ENCODE data around the gene FRMD4A. TPM values are rescaled to one million over a fixed set of nuclear protein-coding genes. Genes with fewer than 3 reads are reported as not detected.
A peak's percentile ranks its signal among the peaks of the same experiment; 100 is the strongest.

Gene FRMD4A
- total and polyA plus RNA-seq, 12 donors, result 9.1 to 29.6 (median 14.6) TPM

DNA sequence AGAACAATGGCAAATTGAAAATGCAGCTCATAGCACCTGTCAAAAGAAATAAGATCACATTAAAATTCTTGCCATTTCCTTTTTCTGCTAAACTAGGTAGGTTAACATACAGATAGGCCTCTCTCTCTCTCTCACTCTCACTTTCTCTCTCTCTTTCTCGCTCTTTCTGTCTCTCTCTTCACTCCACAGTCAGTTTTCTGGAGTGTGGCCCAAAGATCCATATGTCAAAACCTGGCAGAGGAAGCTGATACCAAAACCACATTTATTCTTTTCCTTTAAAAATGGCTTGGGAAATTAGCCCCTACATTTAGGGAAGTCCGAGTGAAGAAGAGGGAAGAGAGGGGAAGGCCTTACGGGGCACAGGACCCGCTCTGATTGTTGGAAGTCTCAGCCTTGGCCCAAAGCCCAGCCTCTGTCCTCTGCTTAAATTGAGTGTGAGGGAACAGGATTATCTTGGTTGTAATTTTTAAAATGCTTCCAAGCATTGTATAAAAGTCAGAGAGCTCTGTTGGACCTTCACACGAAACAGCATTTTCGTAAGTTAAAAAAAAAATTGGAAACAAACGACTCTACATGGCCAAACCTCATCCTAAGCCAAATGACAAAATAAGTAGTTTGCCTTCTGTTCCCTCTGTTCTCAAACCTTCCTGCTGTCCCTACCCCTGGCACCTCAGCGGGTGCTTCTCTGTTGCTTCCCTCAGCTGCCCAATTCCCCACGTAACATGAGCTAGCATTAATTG, 83.2 kb downstream of the FRMD4A start:
- no peak overlapping the region for H3K27ac ChIP-seq
- no peaks in the 10 kb centered on the region for H3K27me3 ChIP-seq
- 54 to 62% (median 56%) methylated on average over 9 of the region's 9 CpGs for WGBS, 4 donors
- no peaks in the 10 kb centered on the region for H3K36me3 ChIP-seq (replicated peaks in 1 of 2)
- no peak for TF ChIP-seq POLR2A (IDR thresholded peaks at IDR 0.05)
- TF ChIP-seq, protein P1, sequence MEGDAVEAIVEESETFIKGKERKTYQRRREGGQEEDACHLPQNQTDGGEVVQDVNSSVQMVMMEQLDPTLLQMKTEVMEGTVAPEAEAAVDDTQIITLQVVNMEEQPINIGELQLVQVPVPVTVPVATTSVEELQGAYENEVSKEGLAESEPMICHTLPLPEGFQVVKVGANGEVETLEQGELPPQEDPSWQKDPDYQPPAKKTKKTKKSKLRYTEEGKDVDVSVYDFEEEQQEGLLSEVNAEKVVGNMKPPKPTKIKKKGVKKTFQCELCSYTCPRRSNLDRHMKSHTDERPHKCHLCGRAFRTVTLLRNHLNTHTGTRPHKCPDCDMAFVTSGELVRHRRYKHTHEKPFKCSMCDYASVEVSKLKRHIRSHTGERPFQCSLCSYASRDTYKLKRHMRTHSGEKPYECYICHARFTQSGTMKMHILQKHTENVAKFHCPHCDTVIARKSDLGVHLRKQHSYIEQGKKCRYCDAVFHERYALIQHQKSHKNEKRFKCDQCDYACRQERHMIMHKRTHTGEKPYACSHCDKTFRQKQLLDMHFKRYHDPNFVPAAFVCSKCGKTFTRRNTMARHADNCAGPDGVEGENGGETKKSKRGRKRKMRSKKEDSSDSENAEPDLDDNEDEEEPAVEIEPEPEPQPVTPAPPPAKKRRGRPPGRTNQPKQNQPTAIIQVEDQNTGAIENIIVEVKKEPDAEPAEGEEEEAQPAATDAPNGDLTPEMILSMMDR (IDR thresholded peaks at IDR 0.05), result no peak
- H3K4me3 ChIP-seq, result no peak overlapping the region
- no peaks in the 10 kb centered on the region for H3K9me3 ChIP-seq (replicated peaks in 1 of 3)
- DNase-seq, result peak in 2 of 7 donors; percentile 3 to 16
- H3K4me1 ChIP-seq (replicated peaks in 1 of 2), result no peaks in the 10 kb centered on the region
- intact Hi-C loops (cut with DNase I), result no loop called here

DNA sequence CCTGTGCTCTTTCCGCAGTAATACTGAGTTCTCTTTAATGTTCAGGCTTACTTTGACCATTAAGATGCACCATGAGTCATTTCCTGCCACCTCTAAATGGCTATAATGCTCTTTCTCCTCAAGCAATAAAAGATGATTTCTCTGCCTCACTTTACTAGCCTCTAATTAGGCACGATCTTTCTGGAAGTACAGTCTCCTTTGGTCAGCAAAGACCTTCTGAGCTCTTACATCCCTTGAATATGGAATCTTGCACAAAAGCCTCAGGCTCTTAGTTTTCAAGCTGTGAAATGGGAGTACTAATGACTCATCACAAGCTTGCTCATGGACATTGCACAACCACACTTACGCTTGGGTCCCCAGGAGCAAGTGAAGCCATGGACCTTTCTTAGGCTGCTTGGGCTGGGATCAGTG, 85.9 kb downstream of the FRMD4A start:
- no peak for DNase-seq
- H3K27ac ChIP-seq, result no peak overlapping the region
- no peak for TF ChIP-seq POLR2A (IDR thresholded peaks at IDR 0.05)
- TF ChIP-seq, protein P1 (IDR thresholded peaks at IDR 0.05), result no peak
- intact Hi-C loops (cut with DNase I), result no loop called here
- WGBS, 4 donors, result 83 to 94% (median 83%) methylated on average over 3 of the region's 3 CpGs
- no peaks in the 10 kb centered on the region for H3K36me3 ChIP-seq (replicated peaks in 1 of 2)
- no peaks in the 10 kb centered on the region for H3K27me3 ChIP-seq
- no peaks in the 10 kb centered on the region for H3K9me3 ChIP-seq (replicated peaks in 1 of 3)
- no peaks in the 10 kb centered on the region for H3K4me1 ChIP-seq (replicated peaks in 1 of 2)
- no peak overlapping the region for H3K4me3 ChIP-seq

DNA sequence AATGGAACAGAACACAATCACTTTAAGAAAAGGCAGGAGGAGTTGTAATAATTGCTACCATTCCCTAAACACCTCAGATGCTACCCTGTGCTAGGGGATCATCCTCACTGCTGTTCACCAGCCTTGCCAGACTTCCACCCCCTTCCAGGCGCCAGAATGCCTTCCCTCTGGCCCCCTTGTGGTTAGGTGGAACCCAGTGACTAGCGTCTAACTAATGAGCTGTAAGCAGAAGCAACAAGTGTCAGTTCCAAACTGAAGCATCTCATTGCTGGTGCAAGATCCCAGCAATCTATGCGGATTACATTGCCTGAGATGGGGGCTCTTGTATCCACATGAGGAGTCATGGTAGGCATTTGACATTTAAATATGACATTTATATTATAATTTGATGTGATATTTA, 86.6 kb downstream of the FRMD4A start:
- 52 to 64% (median 57%) methylated on average over 3 of the region's 3 CpGs for WGBS, 4 donors
- H3K27ac ChIP-seq, result no peak overlapping the region
- no peak overlapping the region for H3K4me3 ChIP-seq
- no peaks in the 10 kb centered on the region for H3K4me1 ChIP-seq (replicated peaks in 1 of 2)
- H3K36me3 ChIP-seq (replicated peaks in 1 of 2), result no peaks in the 10 kb centered on the region
- H3K9me3 ChIP-seq (replicated peaks in 1 of 3), result no peaks in the 10 kb centered on the region
- no peaks in the 10 kb centered on the region for H3K27me3 ChIP-seq
- TF ChIP-seq, protein P1 (IDR thresholded peaks at IDR 0.05), result no peak
- TF ChIP-seq POLR2A (IDR thresholded peaks at IDR 0.05), result no peak
- DNase-seq, result no peak
- intact Hi-C loops (cut with DNase I), result no loop called here

GRCh38 chr10:14243221-14243620, 87.5 kb downstream of the FRMD4A start:
- TF ChIP-seq, protein P1 (IDR thresholded peaks at IDR 0.05), result no peak
- no peak for TF ChIP-seq POLR2A (IDR thresholded peaks at IDR 0.05)
- H3K36me3 ChIP-seq (replicated peaks in 1 of 2), result no peaks in the 10 kb centered on the region
- no peaks in the 10 kb centered on the region for H3K4me1 ChIP-seq (replicated peaks in 1 of 2)
- no peak overlapping the region for H3K27ac ChIP-seq
- DNase-seq, result no peak
- no peaks in the 10 kb centered on the region for H3K27me3 ChIP-seq
- 83 to 87% (median 87%) methylated on average over 6 of the region's 6 CpGs for WGBS, 4 donors
- no peak overlapping the region for H3K4me3 ChIP-seq
- H3K9me3 ChIP-seq (replicated peaks in 1 of 3), result no peaks in the 10 kb centered on the region
- intact Hi-C loops (cut with DNase I), result no loop called here
